ENCODE results near the gene NR1D1.

NR1D1 gene

GRCh38 chr17:40097087-40097486 lies 3.3 kb downstream of the NR1D1 start:
- DNase-seq (ENCODE audit: low read depth), result no peak

GRCh38 chr17:40095944-40096791 lies 4.2 kb downstream of the NR1D1 start:
- DNase-seq (ENCODE audit: low read depth), result no peak

GRCh38 chr17:40095351-40095943 lies 4.9 kb downstream of the NR1D1 start:
- DNase-seq (ENCODE audit: low read depth), result no peak

GRCh38 chr17:40094874-40095273 lies 5.5 kb downstream of the NR1D1 start:
- no peak for DNase-seq (ENCODE audit: low read depth)

- no peak for DNase-seq (ENCODE audit: low read depth)
These were observed 6.7 kb downstream of the NR1D1 start for GRCh38 chr17:40093580-40094201.

- no peak for DNase-seq (ENCODE audit: low read depth)
These were observed 7.3 kb downstream of the NR1D1 start for GRCh38 chr17:40093005-40093579.

GRCh38 chr17:40092581-40092980 lies 7.8 kb downstream of the NR1D1 start:
- DNase-seq (ENCODE audit: low read depth), result no peak

- no peak for DNase-seq (ENCODE audit: low read depth)
These were observed 8.5 kb downstream of the NR1D1 start for GRCh38 chr17:40091691-40092397.

- DNase-seq (ENCODE audit: low read depth), result no peak
These were observed 9.9 kb downstream of the NR1D1 start for GRCh38 chr17:40090237-40091119.

GRCh38 chr17:40089077-40089895 lies 11.1 kb downstream of the NR1D1 start:
- DNase-seq (ENCODE audit: low read depth), result no peak

- no peak for DNase-seq (ENCODE audit: low read depth)
These were observed 12.3 kb downstream of the NR1D1 start for GRCh38 chr17:40087903-40088718.

GRCh38 chr17:40087049-40087794 lies 13.2 kb downstream of the NR1D1 start:
- no peak for DNase-seq (ENCODE audit: low read depth)

- DNase-seq (ENCODE audit: low read depth), result no peak
These were observed 14.0 kb downstream of the NR1D1 start for GRCh38 chr17:40086150-40087044.

- DNase-seq (ENCODE audit: low read depth), result no peak
These were observed 15.9 kb downstream of the NR1D1 start for GRCh38 chr17:40084477-40084876.

GRCh38 chr17:40079545-40079944 lies 20.8 kb downstream of the NR1D1 start:
- no peak for DNase-seq (ENCODE audit: low read depth)

- no peak for DNase-seq (ENCODE audit: low read depth)
These were observed 23.8 kb downstream of the NR1D1 start for GRCh38 chr17:40076591-40076990.

GRCh38 chr17:40075942-40076498 lies 24.4 kb downstream of the NR1D1 start:
- no peak for DNase-seq (ENCODE audit: low read depth)
